HG02943 (cell line): ENCODE measurements around the gene GUCY1B1.

ENCODE experiments used
- ATAC-seq: cut with Tn5 transposase; IDR thresholded peaks from one replicate; pipeline ENCODE4 v1.9.1; 2021; ENCODE audit warnings: mild to moderate bottlenecking, low read depth, moderate library complexity; ENCODE audit not compliant: unreplicated experiment

Gene GUCY1B1

GRCh38 chr4:155855897-155856296 is 97.1 kb downstream of the GUCY1B1 start:
- no peak for ATAC-seq
